Kidney capillary endothelial cell (primary cell): ENCODE data around the gene PLLP.

Experiments
- DNase-seq: peaks from one replicate; pipeline ENCODE4 v3.0.0-alpha.2; 2018; ENCODE audit warnings: low spot score

PLLP gene

GRCh38 chr16:57225978-57226377 lies 58.5 kb downstream of the PLLP start:
- DNase-seq, result no peak

- DNase-seq, result no peak
Observed at GRCh38 chr16:57224651-57225335, 59.7 kb downstream of the PLLP start.

- no peak for DNase-seq
Observed at GRCh38 chr16:57223057-57223456, 61.4 kb downstream of the PLLP start.

- no peak for DNase-seq
Observed at GRCh38 chr16:57216968-57217367, 67.5 kb downstream of the PLLP start.

- DNase-seq, result no peak
Observed at GRCh38 chr16:57213462-57213861, 71.0 kb downstream of the PLLP start.

GRCh38 chr16:57209780-57210179 lies 74.7 kb downstream of the PLLP start:
- no peak for DNase-seq

- no peak for DNase-seq
Observed at GRCh38 chr16:57208926-57209325, 75.5 kb downstream of the PLLP start.
